PFSK-1 (cell line): ENCODE data around the gene SLC16A8.

ENCODE experiments used
- POLR2AphosphoS5 ChIP-seq: IDR thresholded peaks from 2 replicates; pipeline ENCODE4 v1.6.1; 2012; ENCODE audit warnings: low read depth, mild to moderate bottlenecking, control low read depth, low read length, moderate library complexity
- REST ChIP-seq, 2 experiments: IDR thresholded peaks; 2 replicates each; pipeline versions ENCODE4 v1.6.1 to v1.8.0; 2011 to 2012; ENCODE audit warnings: low read depth in 2 of 2, low read length in 2 of 2, control low read depth in 1 of 2, inconsistent platforms in 1 of 2, mild to moderate bottlenecking in 1 of 2, moderate library complexity in 1 of 2; ENCODE audit not compliant: insufficient read depth in 1 of 2
- TAF1 ChIP-seq: IDR thresholded peaks from 2 replicates; pipeline ENCODE4 v1.6.1; 2012; ENCODE audit warnings: low read length, control low read depth, borderline replicate concordance; ENCODE audit not compliant: insufficient read depth

- TF ChIP-seq POLR2AphosphoS5 (no peak), TAF1 (no peak), REST (IDR thresholded peaks at IDR 0.05; ENCODE audit: insufficient read depth in 1 of 2, low read depth in 2 of 2, low read length in 2 of 2) (no peak)
Observed at GRCh38 chr22:38034278-38034882, 49.6 kb downstream of the SLC16A8 start.
